CD14-positive monocyte (primary cell): Measurements from ENCODE around the gene METAP1D. TPM values are rescaled to one million over a fixed set of nuclear protein-coding genes. Genes with fewer than 3 reads are reported as not detected.

Experiments used
- DNase-seq, 3 donors: peaks; one replicate each; pipeline ENCODE4 v3.0.0-alpha.2; 2011 to 2022
- H2AFZ ChIP-seq: 2 replicates; pipeline ENCODE4 v1.6.0; 2012; ENCODE audit warnings: mild to moderate bottlenecking, low read depth, low read length, inconsistent platforms; ENCODE audit not compliant: insufficient read depth, poor library complexity, severe bottlenecking
- H3K27ac ChIP-seq, 2 donors: 1 replicate in 1 of 2; 2 replicates in 1 of 2; pipeline ENCODE4 v1.5.1; 2012 to 2013; ENCODE audit warnings: low read length in 2 of 2, control low read depth in 1 of 2, inconsistent platforms in 1 of 2, low read depth in 1 of 2, mild to moderate bottlenecking in 1 of 2
- H3K27me3 ChIP-seq, 2 donors: one replicate each; pipeline versions ENCODE4 v1.6.0 to v1.6.1; 2011 to 2013; ENCODE audit warnings: low read length in 2 of 2; ENCODE audit not compliant: control insufficient read depth in 2 of 2, insufficient read depth in 2 of 2
- H3K36me3 ChIP-seq, 2 donors: replicated peaks in 1 of 2; 1 replicate in 1 of 2; 2 replicates in 1 of 2; pipeline versions ENCODE4 v1.5.1 to v1.6.1; 2012 to 2013; ENCODE audit warnings: low read length in 2 of 2, control low read depth in 1 of 2, inconsistent platforms in 1 of 2, mild to moderate bottlenecking in 1 of 2; ENCODE audit not compliant: insufficient read depth in 2 of 2, control insufficient read depth in 1 of 2
- H3K4me1 ChIP-seq, 2 donors: 1 replicate in 1 of 2; 2 replicates in 1 of 2; pipeline versions ENCODE4 v1.5.1 to v1.6.1; 2012 to 2013; ENCODE audit warnings: low read length in 2 of 2, control low read depth in 1 of 2, inconsistent platforms in 1 of 2, mild to moderate bottlenecking in 1 of 2, moderate library complexity in 1 of 2; ENCODE audit not compliant: insufficient read depth in 2 of 2, control insufficient read depth in 1 of 2
- H3K4me2 ChIP-seq: replicated peaks from 2 replicates; pipeline ENCODE3; 2012; ENCODE audit warnings: low read length, moderate library complexity, mild to moderate bottlenecking; ENCODE audit not compliant: poor library complexity, severe bottlenecking; ENCODE audit errors: extremely low read depth
- H3K4me3 ChIP-seq, 3 experiments: fragments of 200-600 bp in 1 of 3; sonication (generic) in 1 of 3; replicated peaks in 1 of 3; 1 replicate in 2 of 3; 2 replicates in 1 of 3; pipeline ENCODE4 v1.5.1; 2011 to 2013; ENCODE audit warnings: low read length in 3 of 3, mild to moderate bottlenecking in 3 of 3, control low read depth in 2 of 3, low read depth in 2 of 3, inconsistent platforms in 1 of 3, moderate library complexity in 1 of 3
- H3K79me2 ChIP-seq: 2 replicates; pipeline ENCODE4 v1.6.0; 2012; ENCODE audit warnings: mild to moderate bottlenecking, control low read depth, inconsistent platforms, low read length, moderate library complexity; ENCODE audit not compliant: insufficient read depth
- H3K9ac ChIP-seq: 2 replicates; pipeline ENCODE4 v1.6.0; 2017; ENCODE audit warnings: low read length, mild to moderate bottlenecking; ENCODE audit not compliant: insufficient read depth, poor library complexity, severe bottlenecking
- H3K9me3 ChIP-seq, 2 donors: replicated peaks in 1 of 2; 1 replicate in 1 of 2; 2 replicates in 1 of 2; pipeline versions ENCODE4 v1.5.1 to v1.6.1; 2012 to 2013; ENCODE audit warnings: low read length in 2 of 2, control low read depth in 1 of 2; ENCODE audit not compliant: control insufficient read depth in 1 of 2, insufficient read depth in 1 of 2
- H4K20me1 ChIP-seq: 2 replicates; pipeline ENCODE4 v1.6.0; 2012; ENCODE audit warnings: mild to moderate bottlenecking, low read length, control low read depth, moderate library complexity; ENCODE audit not compliant: insufficient read depth
- H3K27ac Mint-ChIP-seq, 7 donors: one replicate each; pipeline ENCODE4 v1.8.0; 2020; ENCODE audit warnings: mild to moderate bottlenecking in 7 of 7, mixed read lengths in 7 of 7, moderate library complexity in 6 of 7, inconsistent platforms in 2 of 7
- H3K27me3 Mint-ChIP-seq, 3 donors: one replicate each; pipeline ENCODE4 v1.8.0; 2021 to 2022; ENCODE audit warnings: low read depth in 3 of 3, mild to moderate bottlenecking in 3 of 3, mixed read lengths in 3 of 3, moderate library complexity in 3 of 3, inconsistent platforms in 1 of 3
- H3K36me3 Mint-ChIP-seq, 2 donors: one replicate each; pipeline ENCODE4 v1.8.0; 2020; ENCODE audit warnings: mixed read lengths in 2 of 2, inconsistent platforms in 1 of 2, mild to moderate bottlenecking in 1 of 2
- H3K4me1 Mint-ChIP-seq: one replicate; pipeline ENCODE4 v1.8.0; 2020; ENCODE audit warnings: mild to moderate bottlenecking, mixed read lengths
- H3K4me3 Mint-ChIP-seq, 2 donors: one replicate each; pipeline ENCODE4 v1.8.0; 2020; ENCODE audit warnings: mild to moderate bottlenecking in 2 of 2, mixed read lengths in 2 of 2, moderate library complexity in 1 of 2
- H3K9me3 Mint-ChIP-seq, 7 donors: one replicate each; pipeline ENCODE4 v1.8.0; 2020 to 2022; ENCODE audit warnings: mixed read lengths in 7 of 7, mild to moderate bottlenecking in 6 of 7, moderate library complexity in 6 of 7, inconsistent platforms in 2 of 7
- CTCF ChIP-seq: fragments of 200-600 bp; IDR thresholded peaks from one replicate; pipeline ENCODE4 v1.8.0; 2022; ENCODE audit warnings: antibody characterized with exemption, mild to moderate bottlenecking
- WGBS: methylation state at CpG from one replicate; pipeline ENCODE4 v1.1.5; 2013; ENCODE audit warnings: missing lambda C conversion rate; ENCODE audit not compliant: insufficient coverage; 5-methylcytosine and 5-hydroxymethylcytosine counted together
- intact Hi-C, 2 donors: fragments of 100-400 bp; cut with micrococcal nuclease; formaldehyde crosslinking; loops; one replicate each; pipeline versions ENCODE4 v1.15.0 to v1.15.1; 2023
- polyA plus RNA-seq, 3 donors: library from polyadenylated mRNA; depleted of rRNA in 1 of 3; unstranded in 2 of 3; stranded (reverse) in 1 of 3; fragments of 300-500 nt in 2 of 3; fragments of >200 nt in 1 of 3; fragmentation: Illumina TruSeq in 2 of 3; gene quantifications; 1 replicate in 2 of 3; 2 replicates in 1 of 3; pipeline ENCODE4 v1.2.3, GENCODE V29; 2012 to 2021

The METAP1D gene
- polyA plus RNA-seq, 3 donors = 0.37 to 1.7 (median 0.41) TPM

DNA sequence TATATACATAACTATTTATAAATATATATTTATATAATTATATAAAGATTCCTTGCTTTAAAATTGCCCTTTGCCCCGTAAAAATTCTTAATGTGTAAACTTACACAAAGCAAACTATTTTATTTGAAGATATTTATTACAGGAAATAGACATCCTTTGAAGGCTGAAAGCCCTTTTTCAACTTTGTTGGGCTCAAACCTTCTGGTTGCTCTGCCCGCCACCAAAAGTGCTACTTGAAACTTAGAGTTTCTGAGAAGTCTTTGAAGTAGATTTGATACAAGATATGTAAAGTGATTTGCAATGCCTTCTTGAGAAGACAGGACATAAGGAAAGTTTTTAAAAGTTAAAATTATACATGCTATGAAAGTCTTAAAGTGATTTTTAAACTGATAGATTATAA lies 36.6 kb upstream of the METAP1D start:
- Mint-ChIP-seq H3K4me1 (peaks cover 18% of the 10 kb centered on the region), H3K9me3 (peaks cover 0 to 3% (median 0%) of the 10 kb centered on the region in 7 donors), H3K36me3 (peaks cover 18 to 21% of the 10 kb centered on the region in 2 donors), H3K27me3 (no peaks in the 10 kb centered on the region), H3K4me3 (no peak overlapping the region), H3K27ac (no peak overlapping the region)
- WGBS = no CpG with 5 or more reads among the region's 2 CpGs
- Histone ChIP-seq H3K36me3 (peaks cover 25 to 27% of the 10 kb centered on the region in 2 donors), H3K9ac (no peak overlapping the region), H2AFZ (no peak overlapping the region), H3K27me3 (no peaks in the 10 kb centered on the region), H3K4me3 (no peak overlapping the region), H3K4me1 (peaks cover 22 to 24% of the 10 kb centered on the region in 2 donors), H3K4me2 (no peak overlapping the region), H3K79me2 (peaks cover 27% of the 10 kb centered on the region), H3K9me3 (no peaks in the 10 kb centered on the region), H3K27ac (no peak overlapping the region), H4K20me1 (no peaks in the 10 kb centered on the region)
- intact Hi-C loops = no loop called here
- no peak for DNase-seq
- TF ChIP-seq CTCF = no peak

GRCh38 chr2:171964308-171964707 lies 35.4 kb upstream of the METAP1D start:
- Histone ChIP-seq H3K9me3 (no peaks in the 10 kb centered on the region), H3K36me3 (peaks cover 32 to 38% of the 10 kb centered on the region in 2 donors), H3K27me3 (no peaks in the 10 kb centered on the region), H3K4me2 (no peak overlapping the region), H3K4me1 (peaks cover 12 to 13% of the 10 kb centered on the region in 2 donors), H2AFZ (no peak overlapping the region), H4K20me1 (no peaks in the 10 kb centered on the region), H3K27ac (no peak overlapping the region), H3K9ac (no peak overlapping the region), H3K79me2 (peaks cover 24% of the 10 kb centered on the region), H3K4me3 (no peak overlapping the region)
- Mint-ChIP-seq H3K4me1 (peaks cover 9% of the 10 kb centered on the region), H3K36me3 (peaks cover 21 to 26% of the 10 kb centered on the region in 2 donors), H3K4me3 (no peak overlapping the region), H3K27me3 (no peaks in the 10 kb centered on the region), H3K9me3 (peaks cover 0 to 3% (median 0%) of the 10 kb centered on the region in 7 donors), H3K27ac (no peak overlapping the region)
- TF ChIP-seq CTCF = no peak
- intact Hi-C loops = no loop called here
- no peak for DNase-seq
- WGBS = no CpG with 5 or more reads among the region's 2 CpGs
